Neural progenitor cell (in vitro differentiated cells): Measurements from ENCODE around the gene GHR.

Experiments used
- CTCF ChIP-seq: fragments of 200-600 bp; sonication (generic); IDR thresholded peaks from 2 replicates; pipeline ENCODE4 v1.5.1; 2017; ENCODE audit warnings: antibody characterized with exemption, mild to moderate bottlenecking
- EZH2 ChIP-seq: fragments of 200-600 bp; sonication (generic); IDR thresholded peaks from 2 replicates; pipeline ENCODE4 v1.6.1; 2017; ENCODE audit warnings: antibody characterized with exemption, mild to moderate bottlenecking, moderate library complexity
- EZH2phosphoT487 ChIP-seq: fragments of 200-600 bp; sonication (generic); IDR thresholded peaks from 2 replicates; pipeline ENCODE4 v1.6.1; 2017; ENCODE audit warnings: antibody characterized with exemption

- no peak for TF ChIP-seq CTCF
- TF ChIP-seq EZH2phosphoT487: no peak
- no peak for TF ChIP-seq EZH2
Observed at GRCh38 chr5:42621662-42622061, 198.4 kb downstream of the GHR start.
